Measurements from ENCODE around the gene CNEP1R1. TPM values are rescaled to one million over a fixed set of nuclear protein-coding genes. Genes with fewer than 3 reads are reported as not detected.

CNEP1R1 gene
- total RNA-seq, 1 donor from 2014 or later: 28.4 TPM

- Mint-ChIP-seq H3K27ac (no peak overlapping the region), H3K36me3 (ENCODE audit: insufficient read depth) (peaks cover 2% of the 10 kb centered on the region), H3K27me3 (no peaks in the 10 kb centered on the region), H3K4me3 (ENCODE audit: low read depth) (no peak overlapping the region), H3K9me3 (ENCODE audit: low read depth) (no peaks in the 10 kb centered on the region), H3K4me1 (ENCODE audit: low read depth) (peaks cover 11% of the 10 kb centered on the region)
- DNase-seq (ENCODE audit: low spot score, unreplicated experiment): no peak
- no peak for TF ChIP-seq CTCF (IDR thresholded peaks at IDR 0.05; ENCODE audit: unreplicated experiment)
Observed at GRCh38 chr16:50069060-50069459, 44.0 kb downstream of the CNEP1R1 start.

GRCh38 chr16:50071075-50071671 is 46.1 kb downstream of the CNEP1R1 start:
- Mint-ChIP-seq H3K27me3 (no peaks in the 10 kb centered on the region), H3K4me1 (ENCODE audit: low read depth) (peaks cover 11% of the 10 kb centered on the region), H3K9me3 (ENCODE audit: low read depth) (no peaks in the 10 kb centered on the region), H3K4me3 (ENCODE audit: low read depth) (no peak overlapping the region), H3K36me3 (ENCODE audit: insufficient read depth) (peaks cover 3% of the 10 kb centered on the region), H3K27ac (peak overlapping the region; percentile 56)
- TF ChIP-seq CTCF (IDR thresholded peaks at IDR 0.05; ENCODE audit: unreplicated experiment): no peak
- DNase-seq (ENCODE audit: low spot score, unreplicated experiment): no peak

- DNase-seq (ENCODE audit: low spot score, unreplicated experiment): no peak
- H3K27me3 Mint-ChIP-seq: no peaks in the 10 kb centered on the region
- H3K36me3 Mint-ChIP-seq (ENCODE audit: insufficient read depth): peaks cover 6% of the 10 kb centered on the region
- H3K9me3 Mint-ChIP-seq (ENCODE audit: low read depth): no peaks in the 10 kb centered on the region
- no peak for TF ChIP-seq CTCF (IDR thresholded peaks at IDR 0.05; ENCODE audit: unreplicated experiment)
- H3K4me3 Mint-ChIP-seq (ENCODE audit: low read depth): no peak overlapping the region
- peaks cover 2% of the 10 kb centered on the region for H3K4me1 Mint-ChIP-seq (ENCODE audit: low read depth)
- no peak overlapping the region for H3K27ac Mint-ChIP-seq
Observed at GRCh38 chr16:50072730-50073129, 47.7 kb downstream of the CNEP1R1 start.

GRCh38 chr16:50079397-50080140 is 54.5 kb downstream of the CNEP1R1 start:
- Mint-ChIP-seq H3K9me3 (ENCODE audit: low read depth) (no peaks in the 10 kb centered on the region), H3K27ac (no peak overlapping the region), H3K36me3 (ENCODE audit: insufficient read depth) (peaks cover 18% of the 10 kb centered on the region), H3K27me3 (no peaks in the 10 kb centered on the region), H3K4me1 (ENCODE audit: low read depth) (no peaks in the 10 kb centered on the region), H3K4me3 (ENCODE audit: low read depth) (no peak overlapping the region)
- no peak for DNase-seq (ENCODE audit: low spot score, unreplicated experiment)
- no peak for TF ChIP-seq CTCF (IDR thresholded peaks at IDR 0.05; ENCODE audit: unreplicated experiment)

- DNase-seq (ENCODE audit: low spot score, unreplicated experiment): no peak
- H3K4me1 Mint-ChIP-seq (ENCODE audit: low read depth): no peaks in the 10 kb centered on the region
- peaks cover 20% of the 10 kb centered on the region for H3K36me3 Mint-ChIP-seq (ENCODE audit: insufficient read depth)
- no peak overlapping the region for H3K27ac Mint-ChIP-seq
- no peaks in the 10 kb centered on the region for H3K9me3 Mint-ChIP-seq (ENCODE audit: low read depth)
- no peak for TF ChIP-seq CTCF (IDR thresholded peaks at IDR 0.05; ENCODE audit: unreplicated experiment)
- no peak overlapping the region for H3K4me3 Mint-ChIP-seq (ENCODE audit: low read depth)
- H3K27me3 Mint-ChIP-seq: no peaks in the 10 kb centered on the region
Observed at GRCh38 chr16:50081428-50082018, 56.5 kb downstream of the CNEP1R1 start.

Measured in progenitor cell of endocrine pancreas (in vitro differentiated cells).